PC-3 (cell line): ENCODE results near the gene MADCAM1. TPM values are rescaled to one million over a fixed set of nuclear protein-coding genes. Genes with fewer than 3 reads are reported as not detected.

ENCODE experiments used
- ATAC-seq: fragments of 200-7000 bp; cut with Tn5 transposase; 2 replicates; pipeline ENCODE4 v1.9.1; 2020; ENCODE audit warnings: mild to moderate bottlenecking, moderate library complexity
- BruUV-seq: library from RNA; stranded (reverse); fragments of 400-500 nt; replicated peaks from 2 replicates; lab custom pipeline; 2021; lab: Mats Ljungman, UMichigan
- CTCF ChIA-PET: fragments of 300-600 bp; sonication (Branson Sonifier 250); formaldehyde crosslinking; loops from one replicate; lab custom pipeline; 2022; ENCODE audit warnings: antibody characterized with exemption; lab: Charles Lee
- POLR2A ChIA-PET: fragments of 300-600 bp; sonication (Branson Sonifier 250); formaldehyde crosslinking; loops from one replicate; lab custom pipeline; 2022; ENCODE audit warnings: antibody characterized with exemption; ENCODE audit not compliant: unreplicated experiment; lab: Charles Lee
- DNase-seq: peaks from one replicate; pipeline ENCODE4 v3.0.0-alpha.2; 2015
- H2AFZ ChIP-seq: fragments of 300-600 bp; sonication (generic); 2 replicates; pipeline ENCODE4 v1.6.0; 2016; ENCODE audit warnings: antibody characterized with exemption, low read length
- H3F3A ChIP-seq: fragments of 300-600 bp; sonication (generic); one replicate; pipeline ENCODE4 v1.6.0; 2017; ENCODE audit warnings: antibody characterized with exemption, low read length, control low read depth, mild to moderate bottlenecking; ENCODE audit not compliant: unreplicated experiment
- H3K27ac ChIP-seq: fragments of 300-600 bp; sonication (generic); 2 replicates; pipeline ENCODE4 v1.5.1; 2016; ENCODE audit warnings: mild to moderate bottlenecking, low read length
- H3K27me3 ChIP-seq: fragments of 300-600 bp; sonication (generic); 2 replicates; pipeline ENCODE4 v1.6.1; 2016; ENCODE audit warnings: low read length, mixed read lengths
- H3K36me3 ChIP-seq: fragments of 300-600 bp; sonication (generic); 2 replicates; pipeline ENCODE4 v1.6.1; 2016; ENCODE audit warnings: low read depth, mixed run types, low read length, mixed read lengths
- H3K4me1 ChIP-seq: fragments of 300-600 bp; sonication (generic); 2 replicates; pipeline ENCODE4 v1.5.1; 2016; ENCODE audit warnings: low read length; ENCODE audit not compliant: insufficient read depth
- H3K4me2 ChIP-seq: fragments of 300-600 bp; sonication (generic); 2 replicates; pipeline ENCODE4 v1.6.0; 2016; ENCODE audit warnings: low read length
- H3K4me3 ChIP-seq: fragments of 300-600 bp; sonication (generic); 2 replicates; pipeline ENCODE4 v1.5.1; 2016; ENCODE audit warnings: mild to moderate bottlenecking, low read length, mixed read lengths
- H3K79me2 ChIP-seq: fragments of 300-600 bp; sonication (generic); 2 replicates; pipeline ENCODE4 v1.6.1; 2017; ENCODE audit warnings: low read length, mixed read lengths
- H3K9ac ChIP-seq: fragments of 300-600 bp; sonication (generic); 2 replicates; pipeline ENCODE4 v1.6.0; 2016; ENCODE audit warnings: mild to moderate bottlenecking, low read length
- H3K9me2 ChIP-seq: fragments of 300-600 bp; sonication (generic); replicated peaks from 2 replicates; pipeline ENCODE4 v1.6.1; 2016; ENCODE audit warnings: mixed run types, low read length, mixed read lengths
- H3K9me3 ChIP-seq: fragments of 300-600 bp; sonication (generic); 2 replicates; pipeline ENCODE4 v1.6.1; 2016; ENCODE audit warnings: low read length, mixed read lengths
- H4K20me1 ChIP-seq: fragments of 300-600 bp; sonication (generic); 2 replicates; pipeline ENCODE4 v1.6.1; 2016; ENCODE audit warnings: low read length, mixed read lengths
- CTCF ChIP-seq: fragments of 300-600 bp; sonication (generic); conservative IDR thresholded peaks from 2 replicates; pipeline ENCODE4 v1.5.1; 2017; ENCODE audit warnings: antibody characterized with exemption, low read depth, mild to moderate bottlenecking, low read length
- EZH2 ChIP-seq: fragments of 300-600 bp; sonication (generic); IDR thresholded peaks from one replicate; pipeline ENCODE4 v1.6.1; 2017; ENCODE audit warnings: antibody characterized with exemption, mild to moderate bottlenecking, low read length; ENCODE audit not compliant: unreplicated experiment
- EZH2phosphoT487 ChIP-seq: fragments of 300-600 bp; sonication (generic); IDR thresholded peaks from 2 replicates; pipeline ENCODE4 v1.6.1; 2018; ENCODE audit warnings: mild to moderate bottlenecking, antibody characterized with exemption, low read length, borderline replicate concordance
- intact Hi-C: fragments of 100-400 bp; cut with micrococcal nuclease; formaldehyde crosslinking; loops from 2 replicates; pipeline ENCODE4 v1.9.0; 2023
- total RNA-seq: library from RNA; depleted of rRNA; stranded (reverse); fragments of >200 nt; gene quantifications from 2 replicates; pipeline ENCODE4 v1.2.3, GENCODE V29; 2014

Gene MADCAM1
- total RNA-seq, 1 experiment from 2014 or later, result 0.11 TPM

- BruUV-seq, result TSS peak; percentile 81
- Histone ChIP-seq H3K9me2 (no peaks in the 10 kb centered on the region), H3K27ac (no peak overlapping the region), H3K9ac (peak overlapping the region; percentile 22; the same call in 1 of the 2 replicates), H2AFZ (peak overlapping the region; percentile 79), H3K79me2 (no peaks in the 10 kb centered on the region), H3K27me3 (no peaks in the 10 kb centered on the region), H3K9me3 (no peaks in the 10 kb centered on the region), H3K4me1 (no peaks in the 10 kb centered on the region), H3K36me3 (no peaks in the 10 kb centered on the region), H3K4me2 (peak overlapping the region; percentile 86), H3F3A (no peaks in the 10 kb centered on the region), H3K4me3 (peak overlapping the region; percentile 64), H4K20me1 (no peaks in the 10 kb centered on the region)
- ChIA-PET POLR2A (no interaction called here), CTCF (no interaction called here)
- peak; percentile 23 for DNase-seq
- TF ChIP-seq EZH2 (no peak), EZH2phosphoT487 (no peak), CTCF (no peak)
- peak; percentile 51 for ATAC-seq
- intact Hi-C loops, result no loop called here
Observed at GRCh38 chr19:459724-460511, 36.4 kb upstream of the MADCAM1 start.

- Histone ChIP-seq H3K27me3 (no peaks in the 10 kb centered on the region), H3K9me3 (no peaks in the 10 kb centered on the region), H3K4me2 (peak within 1 kb of the TSS; percentile 86), H3K4me1 (no peaks in the 10 kb centered on the region), H3K79me2 (no peaks in the 10 kb centered on the region), H3K4me3 (peak within 1 kb of the TSS; percentile 64), H3K36me3 (no peaks in the 10 kb centered on the region), H3K27ac (no peak within 1 kb of the TSS), H2AFZ (peak within 1 kb of the TSS; percentile 79), H3F3A (no peaks in the 10 kb centered on the region), H3K9ac (peak within 1 kb of the TSS; percentile 22; the same call in 1 of the 2 replicates), H4K20me1 (no peaks in the 10 kb centered on the region), H3K9me2 (no peaks in the 10 kb centered on the region)
- intact Hi-C loops, result no loop called here
- ChIA-PET POLR2A (no interaction called here), CTCF (no interaction called here)
- ATAC-seq (no peak), DNase-seq (no peak)
- TF ChIP-seq EZH2, result no peak
- no peak for TF ChIP-seq EZH2phosphoT487
- no peak for TF ChIP-seq CTCF
- no TSS peak for BruUV-seq
Observed at GRCh38 chr19:460877-461720, 35.2 kb upstream of the MADCAM1 start, which contains the start of gene SHC2. Gene SHC2, minus strand, starts transcription at chr19:461033. Its CDS starts 37 bp downstream, at chr19:460996.
